Brain pericyte (primary cell): ENCODE results near the gene SLITRK6.
A peak's percentile ranks its signal among the peaks of the same experiment; 100 is the strongest.
"Not testable (repeated sequence)": the region's sequence is repeated elsewhere in the genome, so short reads cannot be mapped to it uniquely, and the experiment has no call there.

ENCODE experiments used
- DNase-seq: peaks from one replicate; pipeline ENCODE4 v3.0.0-alpha.2; 2012; ENCODE audit warnings: low read depth, low spot score

Gene SLITRK6

GRCh38 chr13:85799097-85799582 is at the start of gene SLITRK6:
TSS of gene SLITRK6 (minus strand) at chr13:85799419. CDS start at chr13:85796508, 2,911 bp downstream.
- peak; percentile 8 for DNase-seq

- DNase-seq: no peak
These were observed 47.8 kb upstream of the SLITRK6 start for GRCh38 chr13:85847012-85847411.

GRCh38 chr13:85841427-85841826 is 42.2 kb upstream of the SLITRK6 start:
- no peak for DNase-seq

- DNase-seq: no peak
These were observed 34.7 kb upstream of the SLITRK6 start for GRCh38 chr13:85833921-85834320.

- DNase-seq: no peak
These were observed 29.0 kb upstream of the SLITRK6 start for GRCh38 chr13:85828094-85828684.

- no peak for DNase-seq
These were observed 26.2 kb upstream of the SLITRK6 start for GRCh38 chr13:85825454-85825853.

GRCh38 chr13:85823832-85824231 is 24.6 kb upstream of the SLITRK6 start:
- DNase-seq: no peak

GRCh38 chr13:85819513-85819912 is 20.3 kb upstream of the SLITRK6 start:
- no peak for DNase-seq

GRCh38 chr13:85816413-85816812 is 17.2 kb upstream of the SLITRK6 start:
- DNase-seq: no peak

GRCh38 chr13:85812282-85812681 is 13.1 kb upstream of the SLITRK6 start:
- no peak for DNase-seq

GRCh38 chr13:85808811-85809210 is 9.6 kb upstream of the SLITRK6 start:
- DNase-seq: no peak

GRCh38 chr13:85806553-85807175 is 7.4 kb upstream of the SLITRK6 start:
- DNase-seq: peak; percentile 7

GRCh38 chr13:85798556-85798955 is 663 bp downstream of the SLITRK6 start:
- DNase-seq: no peak

GRCh38 chr13:85797311-85797710 is 1.9 kb downstream of the SLITRK6 start:
- DNase-seq: no peak

GRCh38 chr13:85785205-85785604 is 14.0 kb downstream of the SLITRK6 start:
- DNase-seq: no peak

GRCh38 chr13:85772367-85772766 is 26.9 kb downstream of the SLITRK6 start:
- no peak for DNase-seq

- no peak for DNase-seq
These were observed 27.4 kb downstream of the SLITRK6 start for GRCh38 chr13:85771856-85772255.

GRCh38 chr13:85768946-85769345 is 30.3 kb downstream of the SLITRK6 start:
- DNase-seq: no peak

- DNase-seq: no peak
These were observed 44.1 kb downstream of the SLITRK6 start for GRCh38 chr13:85755123-85755522.

GRCh38 chr13:85743201-85743770 is 55.9 kb downstream of the SLITRK6 start:
- not testable (repeated sequence) for DNase-seq
